HEK293 (cell line): ENCODE measurements around the gene ASCC2.
A peak's percentile ranks its signal among the peaks of the same experiment; 100 is the strongest.

Experiments used
- CTCF ChIA-PET: fragments of 350-600 bp; formaldehyde crosslinking; extraction: SDS; loops from one replicate; lab custom pipeline; 2021; ENCODE audit warnings: antibody characterized with exemption; lab: Yijun Ruan, JAX
- POLR2A ChIA-PET: fragments of 300-600 bp; formaldehyde crosslinking; extraction: SDS; loops from one replicate; lab custom pipeline; 2020; ENCODE audit warnings: antibody characterized with exemption, inconsistent platforms; lab: Yijun Ruan, JAX
- H3K27ac ChIP-seq: fragments of 200-500 bp; sonication (Bioruptor generic); 2 replicates; pipeline ENCODE4 v1.5.1; 2014; ENCODE audit warnings: low read depth, low read length, control low read depth, inconsistent platforms; ENCODE audit errors: extremely low read depth
- H3K36me3 ChIP-seq, 2 experiments: fragments of 200-500 bp in 1 of 2; sonication (Bioruptor generic) in 1 of 2; 1 replicate in 1 of 2; 2 replicates in 1 of 2; pipeline ENCODE4 v1.5.1; 2014 to 2017; ENCODE audit warnings: inconsistent platforms in 2 of 2, low read length in 2 of 2; ENCODE audit not compliant: control insufficient read depth in 2 of 2, insufficient read depth in 1 of 2
- H3K4me1 ChIP-seq: fragments of 200-500 bp; sonication (Bioruptor generic); 2 replicates; pipeline ENCODE4 v1.5.1; 2014; ENCODE audit warnings: mild to moderate bottlenecking, low read length, inconsistent platforms; ENCODE audit not compliant: control insufficient read depth, insufficient read depth
- H3K4me3 ChIP-seq: 2 replicates; pipeline ENCODE4 v1.5.1; 2011; ENCODE audit warnings: low read depth, mild to moderate bottlenecking, control low read depth, low read length, moderate library complexity
- H3K9me3 ChIP-seq: fragments of 200-500 bp; sonication (Bioruptor generic); 2 replicates; pipeline ENCODE4 v1.5.1; 2014; ENCODE audit warnings: low read depth, low read length, inconsistent platforms; ENCODE audit not compliant: control insufficient read depth, insufficient read depth
- EGR2 ChIP-seq: fragments of 450-650 bp; formaldehyde crosslinking; IDR thresholded peaks from 2 replicates; pipeline ENCODE4 v1.5.1; 2016; ENCODE audit warnings: low read depth, missing biosample characterization, missing genetic modification characterization
- GLI2 ChIP-seq: fragments of 450-650 bp; formaldehyde crosslinking; IDR thresholded peaks from 2 replicates; pipeline ENCODE4; 2017; ENCODE audit warnings: missing biosample characterization, missing genetic modification characterization, low read depth, borderline replicate concordance
- GLIS1 ChIP-seq: fragments of 450-650 bp; formaldehyde crosslinking; IDR thresholded peaks from 2 replicates; pipeline ENCODE4 v1.5.1; 2016; ENCODE audit warnings: missing biosample characterization, missing genetic modification characterization
- KLF10 ChIP-seq: fragments of 450-650 bp; IDR thresholded peaks from 2 replicates; pipeline ENCODE4 v1.5.1; 2018; ENCODE audit warnings: missing biosample characterization, mild to moderate bottlenecking, missing genetic modification characterization
- KLF17 ChIP-seq: fragments of 450-650 bp; formaldehyde crosslinking; IDR thresholded peaks from 2 replicates; pipeline ENCODE4 v1.5.1; 2016; ENCODE audit warnings: missing biosample characterization, missing genetic modification characterization
- PRDM10 ChIP-seq: fragments of 450-650 bp; formaldehyde crosslinking; IDR thresholded peaks from 2 replicates; pipeline ENCODE4 v1.5.1; 2016; ENCODE audit warnings: missing biosample characterization, missing genetic modification characterization
- ZEB2 ChIP-seq: fragments of 450-650 bp; formaldehyde crosslinking; IDR thresholded peaks from 2 replicates; pipeline ENCODE4 v1.5.1; 2016; ENCODE audit warnings: missing biosample characterization, missing genetic modification characterization
- ZFP41 ChIP-seq: fragments of 450-650 bp; formaldehyde crosslinking; IDR thresholded peaks from 2 replicates; pipeline ENCODE4 v1.5.1; 2016; ENCODE audit warnings: missing biosample characterization, missing genetic modification characterization, borderline replicate concordance
- ZNF112 ChIP-seq: fragments of 450-650 bp; formaldehyde crosslinking; IDR thresholded peaks from 2 replicates; pipeline ENCODE4 v1.5.0; 2017; ENCODE audit warnings: missing biosample characterization, missing genetic modification characterization
- ZNF148 ChIP-seq: fragments of 450-650 bp; formaldehyde crosslinking; IDR thresholded peaks from 2 replicates; pipeline ENCODE4 v1.5.0; 2017; ENCODE audit warnings: missing biosample characterization, missing genetic modification characterization, borderline replicate concordance
- ZNF335 ChIP-seq: fragments of 450-650 bp; formaldehyde crosslinking; conservative IDR thresholded peaks from 2 replicates; pipeline ENCODE4 v1.5.1; 2016; ENCODE audit warnings: missing biosample characterization, missing genetic modification characterization
- ZNF404 ChIP-seq: fragments of 450-650 bp; formaldehyde crosslinking; IDR thresholded peaks from 2 replicates; pipeline ENCODE4 v1.5.1; 2017; ENCODE audit warnings: missing biosample characterization, missing genetic modification characterization
- ZNF433 ChIP-seq: fragments of 450-650 bp; formaldehyde crosslinking; IDR thresholded peaks from 2 replicates; pipeline ENCODE4 v1.5.1; 2016; ENCODE audit warnings: missing biosample characterization, missing genetic modification characterization, low read depth
- ZNF513 ChIP-seq: fragments of 450-650 bp; IDR thresholded peaks from 2 replicates; pipeline ENCODE4 v1.5.1; 2018; ENCODE audit warnings: missing biosample characterization, missing genetic modification characterization
- ZNF555 ChIP-seq: fragments of 450-650 bp; formaldehyde crosslinking; conservative IDR thresholded peaks from 2 replicates; pipeline ENCODE4 v1.5.1; 2017; ENCODE audit warnings: missing biosample characterization, mild to moderate bottlenecking, missing genetic modification characterization, inconsistent platforms
- ZNF626 ChIP-seq: fragments of 450-650 bp; sonication (Bioruptor Pico); formaldehyde crosslinking; IDR thresholded peaks from 2 replicates; pipeline ENCODE4 v1.5.1; 2018; ENCODE audit warnings: missing biosample characterization, missing genetic modification characterization, inconsistent platforms
- ZNF629 ChIP-seq: fragments of 450-650 bp; formaldehyde crosslinking; IDR thresholded peaks from 2 replicates; pipeline ENCODE4 v1.5.1; 2017; ENCODE audit warnings: missing biosample characterization, missing genetic modification characterization
- ZNF707 ChIP-seq: fragments of 450-650 bp; formaldehyde crosslinking; IDR thresholded peaks from 2 replicates; pipeline ENCODE4 v1.5.1; 2016; ENCODE audit warnings: missing biosample characterization, missing genetic modification characterization

ASCC2 gene

GRCh38 chr22:29786031-29786430 is 52.0 kb downstream of the ASCC2 start:
- H3K27ac ChIP-seq, result no peak overlapping the region
- POLR2A ChIA-PET, result interaction anchor here (0.5 kb wide), 1 partner anchor 197 kb away, joined by 6 read pairs; no protein-coding TSS in a partner anchor

GRCh38 chr22:29784451-29785361 is 53.4 kb downstream of the ASCC2 start:
- ChIA-PET CTCF (no interaction called here), POLR2A (no interaction called here)
- Histone ChIP-seq H3K4me3 (no peak overlapping the region), H3K9me3 (no peaks in the 10 kb centered on the region), H3K4me1 (no peaks in the 10 kb centered on the region; the same call in 1 of the 2 replicates), H3K27ac (no peak overlapping the region), H3K36me3 (peaks cover 0 to 30% of the 10 kb centered on the region in 2 experiments; a peak in 1 of 3 replicates)
- TF ChIP-seq ZNF335 (tag by site-specific recombination) (0 out of 2 replicates have a peak, but pooled peaks have one; percentile 21), ZNF513 (tag by site-specific recombination) (no peak), GLIS1 (tag by site-specific recombination) (peak; percentile 65)

More at GRCh38 chr22:29786031-29786430, 52.0 kb downstream of the ASCC2 start:
- Histone ChIP-seq H3K4me3 (no peak overlapping the region), H3K9me3 (no peaks in the 10 kb centered on the region), H3K36me3 (peaks cover 5 to 44% of the 10 kb centered on the region in 2 experiments), H3K4me1 (no peaks in the 10 kb centered on the region)
- TF ChIP-seq EGR2 (tag by site-specific recombination) (0 out of 2 replicates have a peak, but pooled peaks have one; percentile 21), ZNF148 (tag by site-specific recombination) (no peak)
- CTCF ChIA-PET, result interaction anchor here (0.6 kb wide), 1 partner anchor 401 kb away, joined by 4 read pairs; no protein-coding TSS in a partner anchor

GRCh38 chr22:29782061-29782845 is 55.8 kb downstream of the ASCC2 start:
- Histone ChIP-seq H3K4me1 (no peaks in the 10 kb centered on the region; the same call in 1 of the 2 replicates), H3K4me3 (no peak overlapping the region), H3K9me3 (no peaks in the 10 kb centered on the region), H3K27ac (no peak overlapping the region), H3K36me3 (peaks cover 0 to 6% of the 10 kb centered on the region in 2 experiments; a peak in 1 of 3 replicates)
- CTCF ChIA-PET, result interaction anchor here (0.7 to 1.3 kb wide), 6 partner anchors 10 to 331 kb away, joined by 3 to 7 read pairs (median 3); no protein-coding TSS in a partner anchor
- POLR2A ChIA-PET, result no interaction called here
- no peak for TF ChIP-seq ZEB2
- TF ChIP-seq ZNF112 (tag by site-specific recombination), result no peak
- no peak for TF ChIP-seq ZNF629
- no peak for TF ChIP-seq ZNF433
- TF ChIP-seq ZFP41 (tag by site-specific recombination), result no peak
- no peak for TF ChIP-seq ZNF707 (tag by site-specific recombination)
- no peak for TF ChIP-seq KLF17 (tag by site-specific recombination)
- no peak for TF ChIP-seq ZNF555 (tag by site-specific recombination)
- TF ChIP-seq GLI2 (tag by site-specific recombination), result no peak
- no peak for TF ChIP-seq PRDM10
- no peak for TF ChIP-seq ZNF626 (tag by site-specific recombination)
- TF ChIP-seq KLF10, result no peak
- no peak for TF ChIP-seq ZNF404 (tag by site-specific recombination)
